Stomach (tissue), 4 donors: ENCODE results near the gene GTSE1.

Experiments used
- POLR2A ChIP-seq, 4 donors: fragments of 450-650 bp; IDR thresholded peaks; one replicate each; pipeline ENCODE4 v1.6.1; 2016; ENCODE audit warnings: antibody characterized with exemption in 4 of 4, control low read depth in 2 of 4, mild to moderate bottlenecking in 1 of 4, moderate library complexity in 1 of 4
- TF ChIP-seq, protein P1 (sequence below), 7 experiments: fragments of 450-650 bp in 4 of 7; fragments of 200-600 bp in 3 of 7; sonication (generic) in 3 of 7; IDR thresholded peaks; one replicate each; pipeline ENCODE4 v1.5.1; 2016 to 2019; ENCODE audit warnings: antibody characterized with exemption in 7 of 7, control low read depth in 2 of 7, mild to moderate bottlenecking in 1 of 7

DNA sequence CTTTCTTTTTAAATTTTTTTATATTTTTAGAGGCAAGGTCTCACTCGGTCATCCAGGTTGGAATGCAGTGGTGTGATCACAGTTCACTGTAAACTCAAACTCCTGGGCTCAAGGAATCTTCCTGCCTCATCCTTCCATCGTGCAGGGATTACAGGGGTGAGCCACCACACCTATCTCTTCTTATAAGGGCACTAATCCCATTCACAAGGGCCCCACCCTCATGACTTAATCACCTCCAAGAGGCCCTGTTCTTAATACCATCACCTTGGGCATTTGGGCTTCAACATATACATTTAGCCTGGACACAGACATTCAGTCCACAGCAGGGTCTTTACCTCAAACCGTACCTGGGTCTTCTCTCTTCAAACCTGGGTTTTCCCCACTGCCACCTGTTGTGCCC, 4.5 kb upstream of the GTSE1 start:
- TF ChIP-seq, protein P1, sequence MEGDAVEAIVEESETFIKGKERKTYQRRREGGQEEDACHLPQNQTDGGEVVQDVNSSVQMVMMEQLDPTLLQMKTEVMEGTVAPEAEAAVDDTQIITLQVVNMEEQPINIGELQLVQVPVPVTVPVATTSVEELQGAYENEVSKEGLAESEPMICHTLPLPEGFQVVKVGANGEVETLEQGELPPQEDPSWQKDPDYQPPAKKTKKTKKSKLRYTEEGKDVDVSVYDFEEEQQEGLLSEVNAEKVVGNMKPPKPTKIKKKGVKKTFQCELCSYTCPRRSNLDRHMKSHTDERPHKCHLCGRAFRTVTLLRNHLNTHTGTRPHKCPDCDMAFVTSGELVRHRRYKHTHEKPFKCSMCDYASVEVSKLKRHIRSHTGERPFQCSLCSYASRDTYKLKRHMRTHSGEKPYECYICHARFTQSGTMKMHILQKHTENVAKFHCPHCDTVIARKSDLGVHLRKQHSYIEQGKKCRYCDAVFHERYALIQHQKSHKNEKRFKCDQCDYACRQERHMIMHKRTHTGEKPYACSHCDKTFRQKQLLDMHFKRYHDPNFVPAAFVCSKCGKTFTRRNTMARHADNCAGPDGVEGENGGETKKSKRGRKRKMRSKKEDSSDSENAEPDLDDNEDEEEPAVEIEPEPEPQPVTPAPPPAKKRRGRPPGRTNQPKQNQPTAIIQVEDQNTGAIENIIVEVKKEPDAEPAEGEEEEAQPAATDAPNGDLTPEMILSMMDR (IDR thresholded peaks at IDR 0.05): no peak
- no peak for TF ChIP-seq POLR2A (IDR thresholded peaks at IDR 0.05)
